ENCODE measurements around the gene ENOSF1.
A peak's percentile ranks its signal among the peaks of the same experiment; 100 is the strongest.
"Not testable (repeated sequence)": the region's sequence is repeated elsewhere in the genome, so short reads cannot be mapped to it uniquely, and the experiment has no call there.

Gene ENOSF1

GRCh38 chr18:706405-706804 lies 6.0 kb downstream of the ENOSF1 start:
- DNase-seq: no peak

GRCh38 chr18:703213-703967 lies 9.0 kb downstream of the ENOSF1 start:
- DNase-seq: no peak

DNA sequence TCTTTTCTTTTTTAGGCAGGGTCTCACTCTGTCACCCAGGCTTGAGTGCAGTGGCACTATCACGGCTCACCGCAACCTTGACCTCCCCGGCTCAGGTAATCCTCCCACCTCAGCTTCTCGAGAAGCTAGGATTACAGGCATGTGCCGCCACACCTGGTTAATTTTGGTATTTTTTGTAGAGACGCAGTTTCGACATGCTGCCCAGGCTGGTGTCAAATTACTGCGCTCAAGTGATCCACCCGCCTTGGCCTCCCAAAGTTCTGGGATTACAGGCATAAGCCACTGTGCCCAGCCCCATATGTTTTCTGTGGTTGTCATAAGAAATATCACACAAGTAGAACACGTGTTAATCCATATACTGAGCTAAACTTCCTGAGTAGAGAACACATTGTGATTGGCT lies 14.6 kb downstream of the ENOSF1 start:
- no peak for DNase-seq

DNA sequence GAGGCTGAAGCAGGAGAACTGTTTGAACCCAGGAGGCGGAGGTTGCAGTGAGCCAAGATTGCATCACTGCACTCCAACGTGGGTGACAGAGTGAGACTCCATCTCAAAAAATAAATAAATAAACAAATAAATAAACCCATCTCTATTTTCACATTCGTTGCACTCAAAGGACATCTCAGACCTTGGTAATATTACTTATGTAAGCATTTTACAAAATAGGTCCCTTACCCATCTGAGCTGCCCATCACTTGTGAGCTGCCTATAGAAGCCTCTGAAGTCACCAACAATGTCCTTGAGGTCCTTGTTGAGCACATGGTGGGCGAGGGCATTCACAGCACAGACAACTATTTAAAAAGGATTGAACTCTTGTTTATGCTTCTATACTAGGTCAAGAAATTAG lies 15.4 kb downstream of the ENOSF1 start:
- DNase-seq: no peak

DNA sequence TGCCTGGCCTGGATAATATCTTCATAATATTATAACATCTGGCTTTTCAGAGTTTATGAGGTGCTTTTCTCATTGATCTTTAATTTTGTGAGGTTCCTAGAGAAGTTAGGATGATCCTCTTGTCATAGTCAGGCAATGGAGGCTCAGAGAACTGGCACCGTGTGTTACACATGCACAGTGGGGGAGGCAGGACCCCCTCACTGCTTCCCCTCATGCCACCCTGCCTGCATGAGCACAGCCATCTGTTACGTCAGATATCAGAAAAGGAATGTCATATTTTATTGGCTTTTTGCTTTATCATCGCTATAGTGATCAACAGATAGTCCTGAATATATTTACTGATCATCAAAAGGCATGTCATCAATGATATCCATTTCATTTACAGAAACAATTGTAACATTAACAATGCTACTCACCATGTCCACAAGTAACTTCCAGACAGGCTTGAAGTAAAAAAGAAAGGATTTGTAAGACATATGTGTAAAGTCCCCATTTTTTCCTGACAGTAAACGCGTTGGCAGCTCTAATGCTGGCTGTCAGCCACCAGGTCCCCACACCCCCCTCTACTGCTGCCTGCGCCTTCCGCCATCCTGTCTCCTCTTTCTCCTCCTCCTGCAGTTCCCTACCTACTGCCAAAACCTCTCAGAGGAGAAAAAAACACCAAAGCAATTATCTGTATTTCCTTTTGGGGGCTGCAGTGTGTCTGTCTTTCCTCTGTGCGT lies 18.8 kb downstream of the ENOSF1 start:
- DNase-seq: no peak

- DNase-seq: no peak
These were observed 19.6 kb downstream of the ENOSF1 start for GRCh38 chr18:692824-693223.

GRCh38 chr18:688323-688722 lies 24.1 kb downstream of the ENOSF1 start:
- no peak for DNase-seq

DNA sequence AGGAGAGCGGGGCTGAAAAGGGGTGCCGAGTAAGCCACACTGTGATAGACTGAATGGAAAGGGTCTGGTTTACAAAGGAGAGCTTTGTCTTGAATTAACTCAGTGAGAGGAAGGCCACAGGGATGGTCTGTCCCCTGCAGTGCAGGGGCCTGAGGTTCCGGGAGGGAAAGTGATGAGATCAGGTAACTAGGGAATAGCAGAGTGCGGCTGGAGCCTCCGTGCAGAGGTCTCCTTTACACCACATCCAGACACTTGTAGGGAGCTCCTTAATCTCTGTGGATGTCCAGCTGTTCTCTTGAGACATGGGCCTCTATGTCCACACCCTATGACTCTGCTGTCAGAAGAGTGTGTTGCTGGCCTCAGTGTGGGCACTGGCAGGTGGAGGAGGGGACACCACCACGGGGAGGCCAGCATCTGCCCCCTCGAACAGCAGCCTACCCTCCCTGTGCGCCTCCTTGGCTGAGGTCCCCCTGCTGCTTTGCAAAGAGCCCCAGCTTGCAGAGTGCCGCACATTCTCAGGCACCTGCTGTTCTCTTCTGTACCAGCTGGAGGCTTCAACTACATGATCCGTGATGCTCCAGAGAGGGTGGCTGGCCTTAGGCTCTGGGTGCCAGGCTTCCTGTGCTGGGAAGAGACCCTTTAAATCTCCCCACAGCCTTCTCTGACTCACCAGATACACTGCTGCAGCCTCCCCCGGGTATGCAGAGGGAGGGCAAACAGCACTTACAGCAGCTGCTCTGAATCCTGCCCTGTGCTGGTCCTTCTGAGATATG lies 25.9 kb downstream of the ENOSF1 start:
- DNase-seq: no peak

- DNase-seq: no peak
These were observed 27.0 kb downstream of the ENOSF1 start for GRCh38 chr18:685438-685837.

DNA sequence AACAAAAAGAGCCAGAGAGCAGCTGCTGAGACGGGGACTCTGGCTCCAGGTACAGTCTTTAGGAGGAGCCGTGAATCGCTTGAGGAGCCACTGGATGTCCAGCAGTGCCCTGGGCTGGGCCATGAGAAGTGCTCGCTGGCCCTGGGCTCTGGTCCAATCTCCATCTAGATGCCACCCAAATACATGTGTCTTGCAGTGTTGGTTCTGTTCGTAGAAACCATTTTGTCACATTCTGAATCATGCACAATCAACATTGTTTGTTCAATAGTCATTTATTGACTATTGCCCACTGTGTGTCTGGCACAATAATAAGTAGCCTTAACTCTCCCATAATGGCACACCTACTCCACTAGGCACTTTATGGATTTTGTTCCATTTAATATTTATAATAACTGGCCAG lies 28.9 kb downstream of the ENOSF1 start:
- DNase-seq: no peak

DNA sequence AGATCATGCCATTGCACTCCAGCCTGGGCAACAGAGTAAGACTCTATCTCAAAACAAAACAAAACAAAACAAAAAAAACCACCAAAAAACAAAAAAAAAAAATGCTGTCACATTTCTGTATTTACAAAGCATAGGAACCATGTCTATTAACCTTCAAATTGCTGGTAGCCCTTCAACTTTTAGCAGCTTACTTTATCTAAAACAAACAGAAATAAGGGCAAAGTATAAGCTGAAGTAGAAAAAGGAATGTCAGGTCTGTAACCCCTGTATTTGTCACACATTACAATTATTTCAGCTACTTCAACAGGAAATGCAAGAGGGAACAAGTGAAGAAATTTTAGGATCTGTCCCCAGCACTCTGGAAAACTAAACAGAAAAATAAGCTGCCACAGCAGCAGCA lies 29.6 kb downstream of the ENOSF1 start:
- no peak for DNase-seq

GRCh38 chr18:682416-682815 lies 30.0 kb downstream of the ENOSF1 start:
- not testable (repeated sequence) for DNase-seq

GRCh38 chr18:681985-682384 lies 30.4 kb downstream of the ENOSF1 start:
- DNase-seq: peak; percentile 67

DNA sequence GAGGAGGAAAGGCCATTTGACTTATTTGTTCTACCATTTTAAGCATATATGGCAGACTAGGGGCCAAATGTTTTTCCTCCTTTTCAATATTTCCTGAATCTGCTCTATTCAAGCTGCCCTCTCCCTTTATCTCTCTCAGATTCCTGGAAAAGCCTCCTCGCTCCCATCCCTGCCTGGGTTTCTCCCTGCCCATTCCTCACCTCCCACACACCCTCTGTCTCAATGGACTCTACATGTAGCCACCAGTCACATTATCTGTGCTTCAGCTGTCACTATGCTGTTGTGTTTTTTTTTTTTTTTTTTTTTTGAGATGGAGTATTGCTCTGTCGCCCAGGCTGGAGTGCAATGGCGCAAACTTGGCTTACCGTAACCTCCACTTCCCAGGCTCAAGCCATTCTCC lies 32.0 kb downstream of the ENOSF1 start:
- no peak for DNase-seq

GRCh38 chr18:679516-679915 lies 32.9 kb downstream of the ENOSF1 start:
- DNase-seq: no peak

DNA sequence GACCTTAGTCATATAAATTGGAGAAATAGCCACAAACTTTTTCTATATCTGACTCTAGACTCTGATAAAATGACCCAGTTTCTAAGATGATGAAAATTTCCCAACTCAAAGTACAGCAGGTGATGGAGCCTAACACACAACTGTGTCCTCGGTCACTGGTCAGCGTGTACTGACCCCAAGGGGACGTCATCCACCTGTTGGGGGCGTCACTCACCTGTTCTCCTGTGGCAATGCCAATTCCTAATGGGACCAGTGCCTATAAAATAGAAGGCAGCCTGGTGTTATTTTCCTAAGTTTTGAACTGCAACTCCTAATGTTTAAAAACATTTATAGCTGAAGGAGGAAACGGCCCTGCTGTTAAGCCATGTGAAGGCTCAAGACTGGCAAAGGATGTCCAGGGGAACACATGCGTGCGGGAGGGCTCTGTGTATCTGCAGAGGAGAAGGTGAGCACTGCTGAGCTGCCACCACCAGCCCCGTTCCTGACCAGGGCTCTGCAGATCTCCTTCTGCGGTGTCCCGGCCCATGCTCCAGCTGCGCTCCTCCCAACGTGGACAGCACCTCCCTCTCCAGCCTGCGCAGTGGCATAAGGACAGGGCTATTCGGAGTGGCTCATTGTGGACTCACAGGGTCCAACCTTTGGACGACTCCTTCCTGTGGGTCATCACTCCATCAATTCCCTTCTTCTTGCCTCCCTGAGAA lies 33.8 kb downstream of the ENOSF1 start:
- no peak for DNase-seq

DNA sequence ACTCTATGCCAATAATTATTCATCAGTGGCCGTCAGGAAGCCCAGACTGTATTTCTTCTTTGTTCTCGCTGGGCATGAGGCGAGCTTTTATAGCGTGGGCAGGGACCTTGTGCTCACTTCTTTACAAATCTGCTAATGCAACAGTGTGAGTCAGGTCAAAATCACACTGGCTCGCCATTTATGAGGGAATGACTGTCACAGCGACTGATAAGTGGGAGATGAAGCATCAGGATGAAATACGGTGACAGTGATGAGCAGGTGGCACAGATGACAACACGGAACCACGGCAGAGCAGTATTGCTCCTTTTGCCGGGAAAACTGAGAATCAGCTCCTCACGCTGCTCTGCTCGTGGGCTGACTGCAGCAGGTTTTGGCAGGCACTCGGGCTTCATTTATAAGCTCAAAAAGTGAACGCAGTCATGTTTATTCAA lies 34.5 kb downstream of the ENOSF1 start:
- DNase-seq: no peak

GRCh38 chr18:677145-677544 lies 35.3 kb downstream of the ENOSF1 start:
- no peak for DNase-seq

- no peak for DNase-seq
These were observed 35.7 kb downstream of the ENOSF1 start for GRCh38 chr18:676736-677135.

GRCh38 chr18:676069-676468 lies 36.4 kb downstream of the ENOSF1 start:
- DNase-seq: no peak

DNA sequence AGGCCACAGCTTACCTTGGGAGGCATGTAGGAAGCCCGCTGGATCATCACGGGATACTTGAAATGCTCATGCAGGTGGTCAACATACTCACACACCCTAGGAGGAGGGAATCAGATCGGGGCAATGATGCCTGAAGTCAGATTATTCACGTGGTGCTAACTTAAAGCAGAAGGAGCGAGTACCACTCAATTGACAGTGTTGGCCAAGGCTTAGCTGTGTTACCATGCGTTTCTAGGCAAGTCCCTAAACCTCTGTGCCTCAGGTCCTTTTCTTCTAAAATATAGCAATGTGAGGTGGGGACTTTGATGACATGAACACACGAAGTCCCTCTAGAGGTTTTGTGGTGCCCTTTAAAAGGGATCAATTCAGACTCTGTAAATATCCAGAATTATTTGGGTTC lies 37.1 kb downstream of the ENOSF1 start:
- DNase-seq: no peak

DNA sequence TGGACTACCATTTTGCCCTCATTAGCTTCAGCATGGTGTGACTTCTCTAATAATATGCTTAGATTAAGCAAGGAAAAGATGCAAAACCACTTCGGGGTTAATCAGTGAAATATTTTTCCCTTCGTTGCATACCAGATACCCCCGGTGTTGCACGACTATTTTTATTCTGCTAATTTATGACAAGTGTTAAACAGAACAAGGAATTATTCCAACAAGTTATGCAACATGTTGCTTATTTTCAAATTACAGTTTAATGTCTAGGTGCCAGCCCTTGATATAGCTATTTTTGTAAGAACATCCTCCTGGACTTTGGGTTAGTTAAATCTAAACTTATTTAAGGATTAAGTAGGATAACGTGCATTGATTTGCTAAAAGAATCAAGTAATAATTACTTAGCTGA lies 38.7 kb downstream of the ENOSF1 start:
- DNase-seq: no peak

GRCh38 chr18:673317-673716 lies 39.1 kb downstream of the ENOSF1 start:
- DNase-seq: no peak
